Smooth muscle cell (in vitro differentiated cells): ENCODE measurements around the gene ZNRD2. TPM values are rescaled to one million over a fixed set of nuclear protein-coding genes. Genes with fewer than 3 reads are reported as not detected.

Source experiments
- DNase-seq: peaks from one replicate; lab custom pipeline; 2025; ENCODE audit not compliant: unreplicated experiment; lab: John Stamatoyannopoulos, UW
- H2AFZ ChIP-seq: fragments of 200-600 bp; sonication (generic); 2 replicates; pipeline ENCODE4 v1.6.0; 2016; ENCODE audit warnings: antibody characterized with exemption, low read depth, mild to moderate bottlenecking
- H3F3A ChIP-seq: fragments of 200-600 bp; sonication (generic); 2 replicates; pipeline ENCODE4 v1.6.0; 2017; ENCODE audit warnings: antibody characterized with exemption, low read depth
- H3K27ac ChIP-seq: fragments of 200-600 bp; sonication (generic); 2 replicates; pipeline ENCODE4 v1.5.1; 2016; ENCODE audit warnings: low read depth, mild to moderate bottlenecking
- H3K27me3 ChIP-seq: fragments of 200-600 bp; sonication (generic); 2 replicates; pipeline ENCODE4 v1.6.1; 2016; ENCODE audit warnings: low read depth, mild to moderate bottlenecking
- H3K36me3 ChIP-seq: fragments of 200-600 bp; sonication (generic); 2 replicates; pipeline ENCODE4 v1.5.1; 2016; ENCODE audit warnings: low read depth
- H3K4me1 ChIP-seq: fragments of 200-600 bp; sonication (generic); 2 replicates; pipeline ENCODE4 v1.5.1; 2016; ENCODE audit warnings: low read depth
- H3K4me2 ChIP-seq: fragments of 200-600 bp; sonication (generic); 2 replicates; pipeline ENCODE4 v1.6.0; 2016; ENCODE audit warnings: mild to moderate bottlenecking
- H3K4me3 ChIP-seq: fragments of 200-600 bp; sonication (generic); 2 replicates; pipeline ENCODE4 v1.5.1; 2016; ENCODE audit warnings: mild to moderate bottlenecking
- H3K79me2 ChIP-seq: fragments of 200-600 bp; sonication (generic); 2 replicates; pipeline ENCODE4 v1.6.0; 2016; ENCODE audit warnings: low read depth, mild to moderate bottlenecking
- H3K9ac ChIP-seq: fragments of 200-600 bp; sonication (generic); 2 replicates; pipeline ENCODE4 v1.6.0; 2016; ENCODE audit warnings: low read depth
- H3K9me3 ChIP-seq: fragments of 200-600 bp; sonication (generic); replicated peaks from 2 replicates; pipeline ENCODE4 v1.5.1; 2016; ENCODE audit warnings: low read depth
- H4K20me1 ChIP-seq: fragments of 200-600 bp; sonication (generic); 2 replicates; pipeline ENCODE4 v1.6.0; 2016; ENCODE audit warnings: low read depth
- CTCF ChIP-seq: fragments of 200-600 bp; sonication (generic); IDR thresholded peaks from 2 replicates; pipeline ENCODE4 v1.5.1; 2017; ENCODE audit warnings: borderline replicate concordance, mild to moderate bottlenecking, antibody characterized with exemption; ENCODE audit not compliant: insufficient read depth, poor library complexity, severe bottlenecking
- WGBS: methylation state at CpG from one replicate; pipeline ENCODE4 v1.1.7; 2016; ENCODE audit warnings: low lambda C conversion rate; 5-methylcytosine and 5-hydroxymethylcytosine counted together
- polyA plus RNA-seq: library from polyadenylated mRNA; unstranded; fragments of >200 nt; fragmentation: Nextera tagmentation; extraction: Ambion mirVana; gene quantifications from 2 replicates; pipeline ENCODE4 v1.2.1, GENCODE V29; 2016
- total RNA-seq: library from RNA; depleted of rRNA; stranded (reverse); fragments of >200 nt; gene quantifications from 2 replicates; pipeline ENCODE4 v1.2.3, GENCODE V29; 2014

ZNRD2 gene
- total and polyA plus RNA-seq, 2 experiments from 2014 or later, result 55.5 to 105 TPM

GRCh38 chr11:65541093-65541982 is 28.9 kb upstream of the ZNRD2 start:
- Histone ChIP-seq H3K36me3 (no peaks in the 10 kb centered on the region), H3K4me3 (peak overlapping the region; percentile 51), H3K9me3 (no peaks in the 10 kb centered on the region), H3K79me2 (no peaks in the 10 kb centered on the region), H3K27me3 (no peaks in the 10 kb centered on the region), H3K4me1 (peaks cover 11% of the 10 kb centered on the region), H3K9ac (no peak overlapping the region), H3K27ac (peak overlapping the region; percentile 48), H4K20me1 (peaks cover 35% of the 10 kb centered on the region), H3K4me2 (peak overlapping the region; percentile 83), H3F3A (peaks cover 24% of the 10 kb centered on the region), H2AFZ (no peak overlapping the region)
- no peak for DNase-seq
- WGBS, result 47% methylated on average over 18 of the region's 18 CpGs
- no peak for TF ChIP-seq CTCF

- H2AFZ ChIP-seq, result no peak overlapping the region
- H3K4me1 ChIP-seq, result peaks cover 11% of the 10 kb centered on the region
- no peak for TF ChIP-seq CTCF
- no peak overlapping the region for H3K4me3 ChIP-seq
- no peak for DNase-seq
- peaks cover 14% of the 10 kb centered on the region for H3F3A ChIP-seq
- peaks cover 20% of the 10 kb centered on the region for H4K20me1 ChIP-seq
- 93% methylated on average over 3 of the region's 3 CpGs for WGBS
- no peak overlapping the region for H3K27ac ChIP-seq
- no peaks in the 10 kb centered on the region for H3K27me3 ChIP-seq
- no peaks in the 10 kb centered on the region for H3K36me3 ChIP-seq
- no peak overlapping the region for H3K9ac ChIP-seq
- H3K79me2 ChIP-seq, result no peaks in the 10 kb centered on the region
- H3K4me2 ChIP-seq, result no peak overlapping the region
- H3K9me3 ChIP-seq, result no peaks in the 10 kb centered on the region
Measured at GRCh38 chr11:65542738-65543390, 27.4 kb upstream of the ZNRD2 start.

GRCh38 chr11:65545853-65546216 is 24.4 kb upstream of the ZNRD2 start:
- WGBS, result 75% methylated on average over 4 of the region's 4 CpGs
- Histone ChIP-seq H3K27me3 (no peaks in the 10 kb centered on the region), H3K9me3 (no peaks in the 10 kb centered on the region), H3K4me2 (peak overlapping the region; percentile 61), H2AFZ (no peak overlapping the region), H3K79me2 (no peaks in the 10 kb centered on the region), H4K20me1 (no peaks in the 10 kb centered on the region), H3K4me1 (no peaks in the 10 kb centered on the region), H3F3A (peaks cover 5% of the 10 kb centered on the region), H3K36me3 (no peaks in the 10 kb centered on the region), H3K4me3 (peak overlapping the region; percentile 34), H3K9ac (no peak overlapping the region), H3K27ac (no peak overlapping the region)
- no peak for DNase-seq
- no peak for TF ChIP-seq CTCF
